HL-60 (cell line): ENCODE measurements around the gene R3HDM2.

Source experiments
- GABPA ChIP-seq: IDR thresholded peaks from 2 replicates; pipeline ENCODE4 v1.6.1; 2012; ENCODE audit warnings: low read depth
- POLR2AphosphoS5 ChIP-seq: IDR thresholded peaks from 2 replicates; pipeline ENCODE4 v1.6.1; 2012; ENCODE audit warnings: low read depth
- REST ChIP-seq: IDR thresholded peaks from 2 replicates; pipeline ENCODE4 v1.6.1; 2012; ENCODE audit warnings: low read depth; ENCODE audit not compliant: insufficient replicate concordance
- TF ChIP-seq, protein P1 (sequence below): IDR thresholded peaks from one replicate; pipeline ENCODE4 v1.5.1; 2011; ENCODE audit warnings: low read length, control low read depth, inconsistent platforms; ENCODE audit not compliant: insufficient read depth

DNA sequence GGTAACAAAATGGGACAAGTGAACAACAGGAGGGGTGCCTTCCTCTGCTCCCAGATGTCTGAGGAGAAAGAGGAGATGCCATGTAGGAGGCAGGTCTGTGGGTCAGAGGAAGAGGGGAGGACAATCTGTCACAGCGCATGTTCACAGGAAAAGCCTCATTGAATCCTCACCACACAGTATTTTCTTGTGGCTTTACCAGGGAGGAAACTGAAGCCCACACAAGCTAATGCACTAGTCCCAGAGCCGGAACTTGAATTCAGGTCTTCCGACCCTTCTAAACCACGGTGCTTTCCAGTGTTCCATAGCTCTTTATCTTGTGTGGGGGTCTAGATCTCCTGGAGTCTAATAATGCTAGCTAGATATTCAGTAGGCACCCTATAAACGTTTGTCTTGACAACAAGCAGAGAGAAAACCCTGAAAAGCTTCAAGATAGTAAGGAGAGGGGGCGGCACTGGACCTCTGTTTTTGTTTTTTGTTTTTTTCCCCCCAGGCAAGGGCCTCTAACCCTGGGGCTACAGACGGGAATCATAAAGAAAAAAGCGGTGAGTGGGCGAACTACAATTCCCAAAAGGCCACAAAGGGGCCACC, 201.7 kb downstream of the R3HDM2 start:
- TF ChIP-seq REST (no peak), GABPA (no peak), POLR2AphosphoS5 (no peak)
- TF ChIP-seq, protein P1, sequence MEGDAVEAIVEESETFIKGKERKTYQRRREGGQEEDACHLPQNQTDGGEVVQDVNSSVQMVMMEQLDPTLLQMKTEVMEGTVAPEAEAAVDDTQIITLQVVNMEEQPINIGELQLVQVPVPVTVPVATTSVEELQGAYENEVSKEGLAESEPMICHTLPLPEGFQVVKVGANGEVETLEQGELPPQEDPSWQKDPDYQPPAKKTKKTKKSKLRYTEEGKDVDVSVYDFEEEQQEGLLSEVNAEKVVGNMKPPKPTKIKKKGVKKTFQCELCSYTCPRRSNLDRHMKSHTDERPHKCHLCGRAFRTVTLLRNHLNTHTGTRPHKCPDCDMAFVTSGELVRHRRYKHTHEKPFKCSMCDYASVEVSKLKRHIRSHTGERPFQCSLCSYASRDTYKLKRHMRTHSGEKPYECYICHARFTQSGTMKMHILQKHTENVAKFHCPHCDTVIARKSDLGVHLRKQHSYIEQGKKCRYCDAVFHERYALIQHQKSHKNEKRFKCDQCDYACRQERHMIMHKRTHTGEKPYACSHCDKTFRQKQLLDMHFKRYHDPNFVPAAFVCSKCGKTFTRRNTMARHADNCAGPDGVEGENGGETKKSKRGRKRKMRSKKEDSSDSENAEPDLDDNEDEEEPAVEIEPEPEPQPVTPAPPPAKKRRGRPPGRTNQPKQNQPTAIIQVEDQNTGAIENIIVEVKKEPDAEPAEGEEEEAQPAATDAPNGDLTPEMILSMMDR: no peak
